OCI-M2 (cell line): ENCODE data around the gene SPOP.

Experiments used
- DNase-seq: peaks from one replicate; lab custom pipeline; 2025; ENCODE audit not compliant: unreplicated experiment; lab: John Stamatoyannopoulos, UW

SPOP gene

GRCh38 chr17:49618028-49618611 lies 59.8 kb downstream of the SPOP start:
- DNase-seq = no peak

- DNase-seq = no peak
These were observed 61.2 kb downstream of the SPOP start for GRCh38 chr17:49616601-49617131.

DNA sequence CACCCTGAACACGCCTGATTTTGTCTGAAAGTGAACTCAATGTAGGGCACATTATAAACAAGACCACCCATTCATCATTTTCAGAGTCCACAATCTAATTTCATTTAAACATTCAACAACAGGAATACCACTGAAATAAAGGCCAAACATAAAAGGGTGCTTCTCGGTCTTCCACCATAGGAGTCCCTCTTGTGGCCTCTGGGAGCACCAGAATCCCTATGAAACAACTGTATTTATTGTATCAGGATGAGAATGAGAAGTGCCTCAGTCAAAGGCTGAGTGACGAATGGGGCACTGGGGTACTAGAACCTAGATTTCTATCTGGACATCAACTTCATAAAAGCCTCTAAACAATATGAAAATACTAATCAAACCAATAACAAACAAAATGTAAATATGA lies 61.8 kb downstream of the SPOP start:
- DNase-seq = no peak

DNA sequence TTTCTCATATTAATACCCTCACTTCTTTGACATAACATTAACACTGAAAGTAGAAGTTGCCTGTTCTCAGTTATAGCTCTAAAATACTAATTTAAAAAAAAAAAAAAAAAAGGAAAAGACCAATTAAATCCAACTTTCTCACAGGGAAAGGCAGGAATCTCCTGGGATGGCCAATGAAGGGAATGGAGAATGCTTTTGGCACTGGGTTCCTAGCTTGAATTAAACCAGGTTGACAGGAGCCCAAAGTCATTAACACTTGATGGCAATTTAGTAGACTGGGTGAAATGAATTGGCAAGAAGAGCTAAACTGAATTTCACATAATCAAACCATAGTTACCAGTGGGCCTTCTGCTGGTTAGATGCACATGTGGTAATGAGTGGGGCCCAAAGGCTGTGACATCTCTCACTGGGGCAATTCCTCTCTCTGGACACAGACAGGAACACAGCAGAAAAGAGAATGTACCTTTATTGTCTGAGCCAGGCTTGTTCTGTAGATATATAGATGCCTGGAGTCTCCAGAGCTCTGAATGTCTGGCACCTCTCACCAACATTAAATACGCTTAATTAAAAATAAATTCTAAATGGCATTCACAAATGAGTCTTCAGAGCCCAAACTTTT lies 64.6 kb downstream of the SPOP start:
- no peak for DNase-seq

GRCh38 chr17:49612726-49613125 lies 65.2 kb downstream of the SPOP start:
- no peak for DNase-seq

DNA sequence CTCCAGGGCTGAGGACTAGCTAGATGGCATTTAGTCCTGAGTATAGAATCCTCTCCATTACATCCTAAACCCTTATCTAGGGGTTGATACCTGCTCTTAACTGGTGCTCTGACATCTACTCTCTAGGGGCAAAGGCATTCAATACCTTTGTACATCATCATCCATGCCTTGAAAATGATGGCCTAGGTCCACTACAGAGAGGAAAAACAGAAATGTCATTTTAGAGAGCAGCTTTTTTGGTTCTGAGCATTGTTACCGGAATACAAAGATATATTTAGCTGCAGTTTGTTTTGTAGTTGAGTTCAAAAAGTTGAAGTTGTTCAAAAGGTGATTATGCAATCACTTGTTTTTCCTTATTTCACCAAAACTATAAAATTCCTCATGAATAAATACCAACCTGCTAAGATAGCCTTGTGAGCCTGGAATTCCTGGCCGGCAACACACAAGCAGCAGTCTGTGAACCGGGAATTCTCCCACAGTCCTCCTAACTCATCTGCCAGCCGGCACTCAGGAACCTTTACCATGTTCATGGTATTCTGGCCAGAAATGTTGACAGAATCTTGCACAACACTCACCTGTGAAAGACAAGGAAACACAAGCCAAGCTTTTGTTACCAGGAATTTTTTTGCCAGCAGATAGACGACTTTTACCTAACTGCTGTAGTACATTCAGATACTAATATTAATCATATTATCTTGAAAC lies 66.9 kb downstream of the SPOP start:
- DNase-seq = no peak

DNA sequence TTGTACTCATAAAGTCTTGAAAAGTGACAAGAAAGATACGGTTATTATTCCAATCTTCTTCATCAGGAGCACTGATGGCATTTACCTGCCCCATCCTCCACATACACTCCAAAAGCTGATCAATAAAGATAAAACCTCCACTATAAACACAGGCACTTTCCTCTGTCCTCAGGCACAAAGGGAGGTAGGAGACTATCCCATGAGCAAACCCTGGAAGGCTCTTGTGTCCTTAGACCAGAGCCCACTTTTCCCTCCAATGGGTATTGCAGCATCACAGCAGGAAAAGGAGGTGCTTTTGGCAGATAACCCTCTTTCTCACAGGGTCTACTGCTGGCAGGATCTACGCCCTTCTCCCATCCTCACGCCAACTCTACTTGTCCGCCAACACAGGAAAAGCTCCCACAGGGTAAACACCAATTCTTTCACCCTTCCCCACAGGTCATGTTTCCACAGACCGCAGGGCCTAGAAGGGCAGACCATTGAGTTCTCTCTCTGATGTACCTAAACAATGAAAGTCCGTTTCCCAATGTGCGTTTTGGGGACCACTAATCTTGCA lies 73.5 kb downstream of the SPOP start:
- no peak for DNase-seq

DNA sequence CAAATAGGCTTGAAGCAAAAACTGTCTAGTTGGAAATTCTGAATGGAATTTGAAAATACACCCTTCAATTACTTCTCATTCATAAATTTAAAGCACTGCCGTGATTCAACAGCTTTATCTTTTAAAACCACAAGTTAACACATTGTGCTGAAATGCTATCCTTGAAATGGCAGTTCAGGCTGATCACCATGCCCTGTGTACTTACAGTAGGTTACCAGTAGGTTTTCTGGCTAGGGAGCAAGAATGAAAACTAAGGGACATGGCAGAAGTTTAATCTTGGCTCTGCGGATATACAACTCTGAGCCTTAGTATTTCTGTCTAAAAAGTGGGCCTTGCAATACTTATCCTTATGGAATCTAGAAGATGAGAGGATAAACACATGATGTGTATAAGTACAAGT lies 74.2 kb downstream of the SPOP start:
- no peak for DNase-seq

- DNase-seq = no peak
These were observed 74.7 kb downstream of the SPOP start for GRCh38 chr17:49603238-49603637.

- no peak for DNase-seq
These were observed 75.1 kb downstream of the SPOP start for GRCh38 chr17:49602783-49603182.

GRCh38 chr17:49600949-49601348 lies 76.9 kb downstream of the SPOP start:
- DNase-seq = no peak

DNA sequence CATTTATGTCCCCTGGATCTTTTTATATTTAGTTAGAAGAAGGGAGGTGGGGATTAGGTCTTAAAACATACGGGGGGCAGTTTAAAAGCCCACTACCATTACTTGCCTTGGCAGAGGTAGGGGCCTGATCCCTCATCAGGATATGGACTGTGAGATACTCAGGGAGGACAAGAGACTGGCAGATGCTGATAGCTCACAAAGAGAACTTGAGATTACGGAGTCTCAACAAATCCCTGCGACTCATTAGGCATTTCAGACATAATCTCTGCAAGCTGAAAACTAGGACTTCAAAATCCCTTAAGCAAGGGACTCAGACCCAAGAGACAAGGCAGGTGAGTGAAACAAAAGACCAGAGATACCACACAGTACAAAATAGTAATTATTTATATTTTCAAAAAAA lies 79.0 kb downstream of the SPOP start:
- no peak for DNase-seq

DNA sequence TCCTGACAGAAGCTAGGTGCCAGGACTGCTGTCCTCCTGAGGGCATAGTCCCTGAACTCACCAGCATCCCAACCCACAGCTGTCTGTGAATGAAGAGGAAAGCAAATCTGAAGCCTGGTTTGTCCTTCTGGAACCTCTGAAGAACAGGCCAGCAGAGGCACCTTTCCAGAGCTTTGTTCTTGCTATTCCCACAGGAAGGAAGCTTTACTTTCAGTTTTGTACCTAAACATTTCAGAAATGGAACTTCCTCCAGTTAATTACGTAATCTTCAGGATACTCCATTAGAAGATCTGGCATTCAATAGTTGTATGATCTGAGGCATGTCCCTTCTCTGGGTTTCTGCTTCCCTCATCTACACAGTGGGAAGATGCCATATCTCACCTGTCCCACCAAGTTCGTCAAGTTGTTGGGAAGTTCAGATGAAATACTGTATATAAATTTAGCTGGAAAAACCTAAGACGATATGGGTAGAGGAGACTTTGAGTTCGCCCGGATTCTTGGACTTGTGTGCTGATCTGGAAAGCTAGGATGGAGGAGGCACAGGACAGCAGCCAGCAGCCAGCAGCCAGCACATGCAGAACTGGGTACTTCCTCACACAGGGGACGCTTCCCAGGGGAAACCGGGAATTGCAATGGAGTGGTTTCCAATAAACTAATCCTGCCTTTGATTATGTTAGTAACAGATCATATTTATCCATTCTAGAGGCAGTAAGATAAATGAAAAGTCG lies 79.8 kb downstream of the SPOP start:
- no peak for DNase-seq

DNA sequence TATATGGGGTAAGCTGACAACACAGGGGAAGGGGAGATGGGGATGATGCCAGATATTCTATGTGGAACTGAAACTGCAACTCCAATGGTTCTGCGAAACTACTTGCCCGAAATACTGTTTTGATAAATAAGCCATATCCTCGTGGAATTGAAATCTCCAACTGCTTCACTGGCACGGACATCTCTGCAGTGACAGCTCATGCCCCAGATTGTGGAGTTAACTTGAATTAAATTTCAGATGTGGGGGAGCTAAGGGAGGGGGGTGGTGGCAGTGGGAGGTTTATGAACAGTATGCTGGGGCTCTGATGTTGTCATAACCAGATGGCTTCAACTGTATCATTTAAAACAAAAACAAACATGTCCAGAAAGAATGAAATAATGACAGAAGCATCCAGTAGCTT lies 80.5 kb downstream of the SPOP start:
- no peak for DNase-seq

DNA sequence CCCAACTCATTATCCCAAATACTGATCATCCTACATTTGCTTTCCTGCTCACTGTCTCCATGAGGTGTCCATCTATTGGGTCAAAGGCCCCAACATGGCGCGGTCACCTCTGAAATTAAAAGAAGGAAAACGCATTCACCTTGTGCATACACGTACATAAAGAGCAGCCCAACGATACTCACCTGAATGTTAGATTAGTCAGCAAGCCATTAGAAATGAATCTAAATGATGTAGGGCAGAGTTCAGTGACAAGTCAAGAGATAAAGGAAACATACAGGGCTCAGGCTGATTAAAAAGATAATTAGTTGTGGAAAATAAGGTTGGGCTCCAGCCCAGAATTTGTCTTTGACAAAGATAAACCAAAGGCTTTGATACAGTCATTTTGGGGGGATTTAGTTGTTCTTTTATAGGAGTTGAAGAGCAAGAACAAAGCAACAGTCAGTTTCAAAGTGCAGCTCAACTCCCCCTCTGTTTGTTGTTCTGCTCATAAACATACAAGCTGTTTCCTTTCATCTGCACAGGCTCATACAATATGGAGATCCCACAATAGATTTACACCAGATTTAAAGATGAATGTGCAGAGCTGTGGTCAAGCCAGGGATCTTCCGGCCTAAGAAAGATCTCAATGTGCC lies 81.2 kb downstream of the SPOP start:
- DNase-seq = no peak

DNA sequence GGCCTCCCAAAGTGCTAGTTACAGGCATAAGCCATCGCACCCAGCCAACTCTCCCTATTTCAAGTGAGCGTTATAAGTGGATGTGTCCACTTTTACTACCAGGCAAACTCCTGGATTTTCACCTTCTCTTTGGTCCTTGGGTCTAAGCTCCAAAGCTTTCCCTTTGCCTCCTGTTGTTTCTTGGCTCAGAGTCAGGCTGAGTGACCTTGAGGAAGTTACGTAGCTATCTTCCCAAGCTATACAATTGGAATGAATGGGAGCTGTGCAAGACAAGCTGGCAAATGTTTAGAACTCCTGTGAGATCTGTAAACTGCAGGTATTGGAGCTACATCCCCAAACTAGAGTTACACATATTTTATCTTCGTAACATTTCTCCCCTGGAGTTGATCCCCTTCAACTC lies 81.9 kb downstream of the SPOP start:
- no peak for DNase-seq

DNA sequence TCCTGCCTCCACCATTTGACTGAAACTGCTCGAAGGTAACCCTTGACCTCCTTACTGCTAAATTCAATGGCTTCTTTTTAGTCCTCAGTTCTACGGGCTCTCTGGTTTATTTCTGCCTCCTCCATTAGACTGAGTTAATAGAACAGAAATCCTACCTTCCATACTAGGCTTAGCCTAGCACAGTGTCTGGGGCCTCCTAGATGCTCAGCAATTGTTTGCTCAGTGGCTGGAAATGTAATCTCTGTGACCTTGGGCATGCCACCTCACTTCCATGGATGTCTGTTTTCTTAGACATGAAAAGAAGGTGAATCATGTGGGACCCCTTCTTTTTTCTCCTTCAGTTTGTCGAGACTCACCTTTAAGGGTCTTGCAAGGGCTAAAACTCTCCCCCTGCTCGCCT lies 82.6 kb downstream of the SPOP start:
- no peak for DNase-seq

- DNase-seq = no peak
These were observed 85.6 kb downstream of the SPOP start for GRCh38 chr17:49592263-49592662.

GRCh38 chr17:49590874-49591273 lies 87.0 kb downstream of the SPOP start:
- DNase-seq = no peak

DNA sequence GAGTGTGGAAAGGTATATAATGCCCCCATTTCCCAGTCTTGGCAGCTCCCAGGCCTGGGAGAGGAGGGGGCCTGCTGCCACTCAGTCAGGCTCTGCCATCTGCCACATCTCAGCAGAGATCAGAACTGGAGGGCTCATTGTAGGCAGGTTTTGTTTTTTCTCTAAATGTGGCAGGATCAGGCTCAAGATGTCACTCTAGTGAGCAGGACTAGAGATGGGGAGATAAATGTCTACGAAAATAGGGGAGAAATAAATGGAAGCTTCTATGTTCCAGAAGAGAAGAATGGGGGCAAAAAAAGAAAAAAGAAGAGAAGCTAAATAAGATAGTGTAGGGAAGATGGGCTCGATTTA lies 88.3 kb downstream of the SPOP start:
- no peak for DNase-seq
